Brain microvascular endothelial cell (primary cell): Measurements from ENCODE around the gene CPM.
"Not testable (repeated sequence)": the region's sequence is repeated elsewhere in the genome, so short reads cannot be mapped to it uniquely, and the experiment has no call there.

Experiments
- DNase-seq: peaks from one replicate; pipeline ENCODE4 v3.0.0-alpha.2; 2020
- H3K27ac ChIP-seq: fragments of 250-450 bp; sonication (Bioruptor Pico); 2 replicates; pipeline ENCODE4 v1.5.1; 2020; ENCODE audit warnings: mild to moderate bottlenecking, moderate library complexity
- H3K27me3 ChIP-seq: fragments of 250-450 bp; sonication (Bioruptor Pico); replicated peaks from 2 replicates; pipeline ENCODE4 v1.5.1; 2020; ENCODE audit warnings: mild to moderate bottlenecking
- H3K36me3 ChIP-seq: fragments of 250-450 bp; sonication (Bioruptor Pico); replicated peaks from 2 replicates; pipeline ENCODE4 v1.5.1; 2020; ENCODE audit warnings: mild to moderate bottlenecking
- H3K4me3 ChIP-seq: 2 replicates; pipeline ENCODE4 v1.5.1; 2011; ENCODE audit warnings: low read depth, mild to moderate bottlenecking, control low read depth, low read length, moderate library complexity
- in situ Hi-C: cut with HindIII; loops from 2 replicates; pipeline ENCODE4 v1.10.0; 2017; ENCODE audit warnings: low sequenced_read_pairs, low pct_ligation_motif_present
- TF ChIP-seq, protein P1 (sequence below): IDR thresholded peaks from 2 replicates; pipeline ENCODE4 v1.5.1; 2011; ENCODE audit warnings: low read depth, mild to moderate bottlenecking, moderate library complexity, low read length, control low read depth, inconsistent platforms; ENCODE audit errors: missing control alignments

CPM gene

DNA sequence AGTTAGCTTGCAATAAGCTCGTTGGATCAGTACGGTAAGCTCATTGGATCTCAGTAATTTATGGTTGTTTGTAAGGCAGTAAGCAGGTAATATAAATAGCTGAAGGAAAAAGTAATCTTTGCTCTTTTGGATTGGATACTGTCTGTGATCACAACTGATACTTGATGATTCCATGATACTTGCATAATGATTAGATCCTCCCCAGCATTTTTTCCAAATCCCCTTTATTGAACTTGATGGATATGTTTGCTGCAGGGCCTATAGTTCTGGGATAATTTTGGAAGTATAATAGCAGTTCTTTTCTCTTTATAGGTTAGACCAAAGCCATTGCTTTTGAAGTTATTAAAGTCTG, 119.8 kb downstream of the CPM start:
- peaks cover 66% of the 10 kb centered on the region for H3K36me3 ChIP-seq
- no peak overlapping the region for H3K27ac ChIP-seq
- no peak overlapping the region for H3K4me3 ChIP-seq
- in situ Hi-C loops, result no loop called here
- TF ChIP-seq, protein P1, sequence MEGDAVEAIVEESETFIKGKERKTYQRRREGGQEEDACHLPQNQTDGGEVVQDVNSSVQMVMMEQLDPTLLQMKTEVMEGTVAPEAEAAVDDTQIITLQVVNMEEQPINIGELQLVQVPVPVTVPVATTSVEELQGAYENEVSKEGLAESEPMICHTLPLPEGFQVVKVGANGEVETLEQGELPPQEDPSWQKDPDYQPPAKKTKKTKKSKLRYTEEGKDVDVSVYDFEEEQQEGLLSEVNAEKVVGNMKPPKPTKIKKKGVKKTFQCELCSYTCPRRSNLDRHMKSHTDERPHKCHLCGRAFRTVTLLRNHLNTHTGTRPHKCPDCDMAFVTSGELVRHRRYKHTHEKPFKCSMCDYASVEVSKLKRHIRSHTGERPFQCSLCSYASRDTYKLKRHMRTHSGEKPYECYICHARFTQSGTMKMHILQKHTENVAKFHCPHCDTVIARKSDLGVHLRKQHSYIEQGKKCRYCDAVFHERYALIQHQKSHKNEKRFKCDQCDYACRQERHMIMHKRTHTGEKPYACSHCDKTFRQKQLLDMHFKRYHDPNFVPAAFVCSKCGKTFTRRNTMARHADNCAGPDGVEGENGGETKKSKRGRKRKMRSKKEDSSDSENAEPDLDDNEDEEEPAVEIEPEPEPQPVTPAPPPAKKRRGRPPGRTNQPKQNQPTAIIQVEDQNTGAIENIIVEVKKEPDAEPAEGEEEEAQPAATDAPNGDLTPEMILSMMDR, result no peak
- no peak for DNase-seq
- no peaks in the 10 kb centered on the region for H3K27me3 ChIP-seq

DNA sequence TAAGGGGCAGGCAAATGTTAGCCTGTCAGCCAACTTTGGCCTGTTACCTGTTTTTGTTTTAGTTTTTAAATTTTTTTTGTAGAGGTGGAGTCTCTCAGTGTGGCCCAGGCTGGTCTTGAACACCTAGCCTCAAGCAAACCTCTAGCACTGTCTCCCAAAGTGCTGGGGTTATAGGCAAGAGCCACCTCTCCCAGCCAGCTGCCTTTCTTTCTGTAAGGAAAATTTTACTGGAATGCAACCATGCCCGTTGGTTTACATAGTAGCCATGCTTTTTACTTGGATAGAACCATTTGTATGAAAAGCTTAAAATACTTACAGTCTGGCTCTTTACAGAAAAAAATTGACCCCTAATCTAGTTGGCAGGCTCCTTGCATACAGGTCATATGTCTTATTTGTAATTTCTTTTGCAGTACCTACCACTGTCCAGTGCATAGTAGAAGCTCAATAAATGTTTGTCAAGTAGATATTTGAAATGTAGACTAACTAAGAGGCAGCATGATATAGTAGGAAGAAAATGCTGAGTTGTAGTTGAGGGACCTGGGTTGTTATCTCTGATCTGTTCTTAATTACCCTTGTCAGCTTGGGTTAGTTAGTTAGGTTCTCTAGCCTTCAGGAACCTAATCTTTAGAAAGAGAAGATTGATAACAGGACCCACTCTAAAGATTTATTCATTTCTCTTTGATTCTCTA, 120.3 kb downstream of the CPM start:
- H3K27ac ChIP-seq, result no peak overlapping the region
- no peak overlapping the region for H3K4me3 ChIP-seq
- TF ChIP-seq, protein P1, result no peak
- DNase-seq, result no peak
- in situ Hi-C loops, result no loop called here
- no peaks in the 10 kb centered on the region for H3K27me3 ChIP-seq
- peaks cover 63% of the 10 kb centered on the region for H3K36me3 ChIP-seq

DNA sequence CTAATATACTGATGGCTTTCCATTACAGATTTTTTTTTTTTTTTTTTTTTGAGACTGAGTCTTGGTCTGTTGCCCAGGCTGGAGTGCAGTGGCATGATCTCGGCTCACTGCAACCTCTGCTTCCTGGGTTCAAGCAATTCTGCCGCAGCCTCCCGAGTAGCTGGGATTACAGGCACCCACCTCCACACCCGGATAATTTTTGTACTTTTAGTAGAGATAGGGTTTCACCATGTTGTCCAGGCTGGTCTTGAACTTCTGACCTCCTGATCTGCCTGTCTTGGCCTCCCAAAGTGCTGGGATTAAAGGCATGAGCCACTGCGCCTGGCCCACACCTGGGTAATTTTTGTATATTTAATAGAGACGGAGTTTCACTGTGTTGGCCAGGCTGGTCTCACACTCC, 121.4 kb downstream of the CPM start:
- H3K27ac ChIP-seq, in situ Hi-C loops, H3K27me3 ChIP-seq, H3K4me3 ChIP-seq, DNase-seq: not testable (repeated sequence)
- peaks cover 53% of the 10 kb centered on the region for H3K36me3 ChIP-seq

DNA sequence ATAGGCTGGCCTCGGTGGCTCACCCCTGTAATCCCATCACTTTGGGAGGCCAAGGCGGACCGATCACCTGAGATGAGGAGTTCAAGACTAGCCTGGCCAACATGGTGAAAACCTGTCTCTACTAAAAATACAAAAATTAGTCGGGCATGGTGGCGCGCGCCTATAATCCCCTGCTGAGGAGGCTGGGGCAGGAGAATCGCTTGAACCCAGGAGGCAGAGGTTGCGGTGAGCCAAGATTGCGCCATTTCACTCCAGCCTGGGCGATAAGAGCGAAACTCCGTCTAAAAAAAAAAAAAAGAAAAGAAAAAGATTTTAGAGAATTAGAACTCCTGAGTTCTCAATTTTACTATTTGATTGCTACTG, 123.0 kb downstream of the CPM start:
- H3K27ac ChIP-seq, in situ Hi-C loops: not testable (repeated sequence)

DNA sequence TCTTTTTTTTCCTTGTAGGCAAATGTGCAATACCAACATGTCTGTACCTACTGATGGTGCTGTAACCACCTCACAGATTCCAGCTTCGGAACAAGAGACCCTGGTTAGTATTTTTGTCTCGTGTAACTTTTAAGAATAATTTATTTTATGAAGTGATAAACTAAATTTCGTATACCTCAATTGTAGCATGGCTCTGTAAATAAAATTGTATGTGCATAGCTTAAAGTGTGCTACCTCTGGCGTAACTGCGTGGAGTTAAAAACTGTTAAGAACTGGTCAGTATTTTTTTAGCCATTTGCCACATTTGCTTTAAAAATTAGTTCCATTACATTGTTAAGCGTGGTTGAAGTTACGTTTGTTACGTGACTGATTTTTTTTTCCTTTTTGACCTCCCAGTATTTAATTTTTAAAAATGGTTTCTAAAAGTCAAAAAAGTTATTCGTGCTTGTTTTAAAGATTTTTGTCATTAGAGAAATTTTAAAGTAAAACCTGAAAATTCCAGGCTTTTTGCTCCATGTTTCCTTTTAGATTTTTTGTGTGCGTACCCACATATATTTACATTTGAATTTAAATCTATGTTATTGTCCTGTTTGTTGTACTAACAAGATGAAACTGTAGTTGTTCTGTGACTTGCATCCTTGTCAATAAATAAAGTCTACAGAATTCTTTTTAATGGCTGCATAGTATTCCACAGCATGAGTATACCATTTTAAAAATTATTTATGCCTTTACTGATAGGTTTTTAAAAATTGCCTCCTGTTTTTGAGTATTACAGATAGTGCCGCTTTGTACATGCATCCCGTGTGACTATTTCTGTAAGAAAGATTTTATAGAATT, 123.6 kb downstream of the CPM start:
- TF ChIP-seq, protein P1, result no peak
- no peak for DNase-seq
- H3K36me3 ChIP-seq, result peaks cover 38% of the 10 kb centered on the region
- H3K4me3 ChIP-seq, result peak overlapping the region; percentile 97
- in situ Hi-C loops, result no loop called here
- no peaks in the 10 kb centered on the region for H3K27me3 ChIP-seq
- H3K27ac ChIP-seq, result peak overlapping the region; percentile 84

More for the DNA sequence above, 123.0 kb downstream of the CPM start:
- not testable (repeated sequence) for H3K27me3 ChIP-seq, DNase-seq
- H3K36me3 ChIP-seq, result peaks cover 44% of the 10 kb centered on the region
- H3K4me3 ChIP-seq, result peak overlapping the region; percentile 97

DNA sequence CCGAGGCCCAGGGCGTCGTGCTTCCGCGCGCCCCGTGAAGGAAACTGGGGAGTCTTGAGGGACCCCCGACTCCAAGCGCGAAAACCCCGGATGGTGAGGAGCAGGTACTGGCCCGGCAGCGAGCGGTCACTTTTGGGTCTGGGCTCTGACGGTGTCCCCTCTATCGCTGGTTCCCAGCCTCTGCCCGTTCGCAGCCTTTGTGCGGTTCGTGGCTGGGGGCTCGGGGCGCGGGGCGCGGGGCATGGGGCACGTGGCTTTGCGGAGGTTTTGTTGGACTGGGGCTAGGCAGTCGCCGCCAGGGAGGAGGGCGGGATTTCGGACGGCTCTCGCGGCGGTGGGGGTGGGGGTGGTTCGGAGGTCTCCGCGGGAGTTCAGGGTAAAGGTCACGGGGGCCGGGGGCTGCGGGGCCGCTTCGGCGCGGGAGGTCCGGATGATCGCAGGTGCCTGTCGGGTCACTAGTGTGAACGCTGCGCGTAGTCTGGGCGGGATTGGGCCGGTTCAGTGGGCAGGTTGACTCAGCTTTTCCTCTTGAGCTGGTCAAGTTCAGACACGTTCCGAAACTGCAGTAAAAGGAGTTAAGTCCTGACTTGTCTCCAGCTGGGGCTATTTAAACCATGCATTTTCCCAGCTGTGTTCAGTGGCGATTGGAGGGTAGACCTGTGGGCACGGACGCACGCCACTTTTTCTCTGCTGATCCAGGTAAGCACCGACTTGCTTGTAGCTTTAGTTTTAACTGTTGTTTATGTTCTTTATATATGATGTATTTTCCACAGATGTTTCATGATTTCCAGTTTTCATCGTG, 124.4 kb downstream of the CPM start:
- Histone ChIP-seq H3K27ac (peak overlapping the region; percentile 84), H3K27me3 (no peaks in the 10 kb centered on the region), H3K4me3 (peak overlapping the region; percentile 97), H3K36me3 (peaks cover 30% of the 10 kb centered on the region)
- in situ Hi-C loops, result no loop called here
- DNase-seq, result peak; percentile 84
- TF ChIP-seq, protein P1, result no peak
